ENCODE measurements around the gene HPCAL4. TPM values are rescaled to one million over a fixed set of nuclear protein-coding genes. Genes with fewer than 3 reads are reported as not detected.

The HPCAL4 gene
- polyA plus RNA-seq, 1 experiment, result not detected

DNA sequence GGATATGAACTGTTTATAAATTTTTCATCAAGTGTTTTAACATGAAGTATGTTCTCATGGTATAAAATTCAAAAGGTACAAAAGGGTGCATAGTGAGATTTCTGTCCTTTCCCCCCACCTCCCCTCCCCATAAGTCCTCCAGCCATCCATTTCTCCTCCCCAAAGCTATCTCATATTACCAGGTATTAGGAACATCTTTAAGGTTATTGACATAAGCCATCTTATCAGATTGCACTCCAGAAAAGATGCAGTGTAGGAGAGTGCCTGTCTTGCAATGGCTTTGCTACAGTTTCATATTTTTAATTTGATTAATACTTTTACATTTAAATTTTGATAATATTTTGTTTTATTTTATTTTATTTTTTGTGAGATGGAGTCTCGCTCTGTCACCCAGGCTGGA, 13.5 kb upstream of the HPCAL4 start:
- no peaks in the 10 kb centered on the region for H3K36me3 ChIP-seq (ENCODE audit: control insufficient read depth, insufficient read depth, low read length)
- no peak for DNase-seq (ENCODE audit: low read depth)
- ChIA-PET CTCF (interaction anchor here (1.1 kb wide), 1 partner anchor 12 kb away, joined by 3 read pairs; no protein-coding TSS in a partner anchor), POLR2A (no interaction called here)
- H3K27me3 ChIP-seq (ENCODE audit: control insufficient read depth, insufficient read depth, low read length), result peaks cover 20% of the 10 kb centered on the region
- H3K4me3 ChIP-seq (ENCODE audit: low read depth, low read length), result no peak overlapping the region
- TF ChIP-seq, protein P1, sequence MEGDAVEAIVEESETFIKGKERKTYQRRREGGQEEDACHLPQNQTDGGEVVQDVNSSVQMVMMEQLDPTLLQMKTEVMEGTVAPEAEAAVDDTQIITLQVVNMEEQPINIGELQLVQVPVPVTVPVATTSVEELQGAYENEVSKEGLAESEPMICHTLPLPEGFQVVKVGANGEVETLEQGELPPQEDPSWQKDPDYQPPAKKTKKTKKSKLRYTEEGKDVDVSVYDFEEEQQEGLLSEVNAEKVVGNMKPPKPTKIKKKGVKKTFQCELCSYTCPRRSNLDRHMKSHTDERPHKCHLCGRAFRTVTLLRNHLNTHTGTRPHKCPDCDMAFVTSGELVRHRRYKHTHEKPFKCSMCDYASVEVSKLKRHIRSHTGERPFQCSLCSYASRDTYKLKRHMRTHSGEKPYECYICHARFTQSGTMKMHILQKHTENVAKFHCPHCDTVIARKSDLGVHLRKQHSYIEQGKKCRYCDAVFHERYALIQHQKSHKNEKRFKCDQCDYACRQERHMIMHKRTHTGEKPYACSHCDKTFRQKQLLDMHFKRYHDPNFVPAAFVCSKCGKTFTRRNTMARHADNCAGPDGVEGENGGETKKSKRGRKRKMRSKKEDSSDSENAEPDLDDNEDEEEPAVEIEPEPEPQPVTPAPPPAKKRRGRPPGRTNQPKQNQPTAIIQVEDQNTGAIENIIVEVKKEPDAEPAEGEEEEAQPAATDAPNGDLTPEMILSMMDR (IDR thresholded peaks at IDR 0.05; ENCODE audit: insufficient read depth, low read depth, low read length), result no peak

DNA sequence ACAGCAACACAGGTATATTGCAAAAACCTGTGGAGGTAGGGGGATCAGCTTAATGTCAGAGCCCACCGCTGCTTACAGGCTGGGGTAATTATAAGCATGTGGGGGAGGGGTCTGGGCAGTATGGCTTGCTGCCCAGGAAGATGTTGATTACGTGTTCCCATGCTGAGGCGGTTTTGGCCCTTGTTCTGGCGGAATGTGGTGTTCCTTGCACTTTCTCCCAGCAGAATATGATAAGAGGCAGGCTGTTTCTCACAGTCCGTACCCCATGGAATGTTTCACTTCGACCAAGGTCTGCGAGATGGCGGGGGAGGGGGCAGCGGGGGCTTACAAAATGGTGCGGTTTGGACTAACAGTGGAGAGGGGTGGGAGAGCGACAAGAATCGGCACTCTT, 9.8 kb upstream of the HPCAL4 start:
- Histone ChIP-seq H3K36me3 (ENCODE audit: control insufficient read depth, insufficient read depth, low read length) (no peaks in the 10 kb centered on the region), H3K4me3 (ENCODE audit: low read depth, low read length) (no peak overlapping the region), H3K27me3 (ENCODE audit: control insufficient read depth, insufficient read depth, low read length) (peaks cover 25% of the 10 kb centered on the region)
- TF ChIP-seq, protein P1 (IDR thresholded peaks at IDR 0.05; ENCODE audit: insufficient read depth, low read depth, low read length), result no peak
- CTCF ChIA-PET, result interaction anchor here (1.7 to 1.8 kb wide), 2 partner anchors 12 to 28 kb away, joined by 4 to 5 read pairs; no protein-coding TSS in a partner anchor
- DNase-seq (ENCODE audit: low read depth), result no peak
- POLR2A ChIA-PET, result no interaction called here

DNA sequence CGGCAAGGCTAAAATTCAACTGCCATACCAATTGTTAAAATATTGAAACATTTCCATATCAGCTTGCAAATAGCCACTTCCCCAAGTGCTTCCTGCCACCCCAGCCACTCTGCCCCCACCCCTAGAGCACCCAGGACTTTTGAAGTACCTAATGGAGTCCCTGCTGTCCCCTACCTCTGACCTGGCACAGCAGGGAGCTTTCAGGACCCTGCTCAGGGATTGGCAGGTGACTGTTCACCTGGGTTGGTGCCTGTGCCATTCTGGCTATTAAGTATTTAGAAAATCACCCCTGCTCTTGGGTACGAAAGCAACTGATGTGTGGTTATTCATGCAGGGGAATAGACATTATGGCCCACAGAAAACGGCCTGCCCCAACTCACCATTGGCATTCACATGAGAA, 9.1 kb upstream of the HPCAL4 start:
- Histone ChIP-seq H3K27me3 (ENCODE audit: control insufficient read depth, insufficient read depth, low read length) (peaks cover 26% of the 10 kb centered on the region), H3K4me3 (ENCODE audit: low read depth, low read length) (no peak overlapping the region), H3K36me3 (ENCODE audit: control insufficient read depth, insufficient read depth, low read length) (no peaks in the 10 kb centered on the region)
- POLR2A ChIA-PET, result no interaction called here
- TF ChIP-seq, protein P1 (IDR thresholded peaks at IDR 0.05; ENCODE audit: insufficient read depth, low read depth, low read length), result no peak
- CTCF ChIA-PET, result interaction anchor here (0.7 to 1.7 kb wide), 2 partner anchors 13 to 43 kb away, joined by 4 to 5 read pairs; no protein-coding TSS in a partner anchor
- DNase-seq (ENCODE audit: low read depth), result no peak

DNA sequence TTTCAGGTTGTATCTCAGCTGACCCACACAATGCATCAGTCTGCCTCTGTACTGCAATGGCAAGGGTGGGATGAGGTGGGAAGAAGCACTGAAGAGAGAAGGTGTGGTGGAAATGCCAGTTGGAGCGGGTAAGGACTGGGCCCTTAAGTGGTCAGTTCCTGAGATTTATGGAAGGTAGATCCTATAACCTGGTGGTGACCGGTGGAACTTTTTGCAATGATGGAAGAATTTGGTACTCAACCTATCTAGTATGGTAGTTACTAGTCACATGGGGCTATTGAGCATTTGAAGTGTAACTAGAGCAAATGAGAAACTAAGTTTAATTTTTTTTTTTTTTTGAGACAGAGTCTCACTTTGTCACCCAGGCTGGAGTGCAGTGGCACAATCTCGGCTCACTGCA, 8.2 kb upstream of the HPCAL4 start:
- no peak for DNase-seq (ENCODE audit: low read depth)
- Histone ChIP-seq H3K4me3 (ENCODE audit: low read depth, low read length) (no peak overlapping the region), H3K27me3 (ENCODE audit: control insufficient read depth, insufficient read depth, low read length) (peaks cover 32% of the 10 kb centered on the region), H3K36me3 (ENCODE audit: control insufficient read depth, insufficient read depth, low read length) (no peaks in the 10 kb centered on the region)
- CTCF ChIA-PET, result interaction anchor here (1.7 kb wide), 1 partner anchor 14 kb away, joined by 5 read pairs; no protein-coding TSS in a partner anchor
- POLR2A ChIA-PET, result no interaction called here
- TF ChIP-seq, protein P1 (IDR thresholded peaks at IDR 0.05; ENCODE audit: insufficient read depth, low read depth, low read length), result no peak

DNA sequence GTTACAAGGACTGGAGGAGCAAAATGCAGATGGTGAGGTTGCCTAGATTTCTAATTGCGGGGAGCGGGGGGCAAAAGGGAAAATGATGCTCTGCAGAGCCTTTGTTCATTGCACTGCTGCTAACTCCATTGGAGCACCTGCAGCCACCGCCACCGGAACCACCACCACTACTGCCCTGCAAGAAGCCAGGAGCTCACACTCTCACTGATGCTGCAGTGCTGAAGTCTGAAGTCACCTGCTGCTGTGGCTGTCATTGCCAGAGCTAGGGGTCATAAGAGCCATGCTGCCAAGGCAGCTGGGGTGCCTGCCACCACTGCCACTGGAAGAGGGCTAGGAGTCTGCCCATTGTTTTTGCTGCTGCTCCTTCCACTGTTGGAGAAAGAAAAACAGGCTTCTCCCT, 7.3 kb upstream of the HPCAL4 start:
- peaks cover 34% of the 10 kb centered on the region for H3K27me3 ChIP-seq (ENCODE audit: control insufficient read depth, insufficient read depth, low read length)
- no peak for DNase-seq (ENCODE audit: low read depth)
- ChIA-PET CTCF (no interaction called here), POLR2A (no interaction called here)
- no peaks in the 10 kb centered on the region for H3K36me3 ChIP-seq (ENCODE audit: control insufficient read depth, insufficient read depth, low read length)
- no peak overlapping the region for H3K4me3 ChIP-seq (ENCODE audit: low read depth, low read length)
- TF ChIP-seq, protein P1 (IDR thresholded peaks at IDR 0.05; ENCODE audit: insufficient read depth, low read depth, low read length), result no peak

All from BJ (cell line).